HPDE6-E6E7 (cell line): ENCODE results near the gene SPATA31A5.
"Not testable (repeated sequence)": the region's sequence is repeated elsewhere in the genome, so short reads cannot be mapped to it uniquely, and the experiment has no call there.

ENCODE experiments used
- DNase-seq: peaks from one replicate; pipeline ENCODE4 v3.0.0; 2011; ENCODE audit warnings: missing footprints; ENCODE audit errors: extremely low spot score

Gene SPATA31A5

GRCh38 chr9:60914107-60914506 is at the start of gene SPATA31A5:
TSS of gene SPATA31A5 (plus strand) at chr9:60914407. CDS start at chr9:60914436, 29 bp downstream.
- not testable (repeated sequence) for DNase-seq

DNA sequence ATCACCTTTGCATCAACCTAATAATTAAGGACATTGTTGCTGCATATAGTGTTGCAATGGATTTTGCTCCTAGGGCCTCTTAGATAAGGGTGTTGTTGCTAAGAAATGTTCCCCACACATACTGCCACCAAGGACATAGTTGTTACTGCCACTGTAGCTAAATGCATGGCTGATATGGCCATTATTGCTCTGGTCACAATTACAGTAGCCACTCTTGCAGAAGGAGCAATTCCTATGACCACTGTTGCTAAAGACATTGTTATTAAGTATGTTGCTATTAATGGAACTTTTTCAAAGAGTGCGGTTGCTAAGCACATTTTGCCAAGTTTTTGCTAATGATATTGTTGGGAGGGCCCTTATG is 48.8 kb downstream of the SPATA31A5 start:
- DNase-seq: not testable (repeated sequence)

GRCh38 chr9:60966382-60966781 is 52.2 kb downstream of the SPATA31A5 start:
- DNase-seq: not testable (repeated sequence)
